Adrenal gland (tissue), 12 donors: ENCODE measurements around the gene RBMY1J. TPM values are rescaled to one million over a fixed set of nuclear protein-coding genes. Genes with fewer than 3 reads are reported as not detected.

Experiments used
- polyA plus RNA-seq, 3 donors: library from polyadenylated mRNA; stranded (reverse); fragments of 200-250 nt in 2 of 3; fragments of 350-450 nt in 1 of 3; fragmentation: Illumina TruSeq in 1 of 3; extraction: RNeasy Lipid Tissue Mini Kit (QIAGEN cat#74804) in 1 of 3; gene quantifications; one replicate each; pipeline ENCODE4 v1.2.3, GENCODE V29; 2013 to 2014
- total RNA-seq, 9 donors: library from RNA; depleted of rRNA in 4 of 9; stranded (reverse); fragments of >200 nt in 4 of 9; fragments of 120-200 nt in 1 of 9; fragmentation: NEBNext Ultra II Directional in 1 of 9; extraction: Animal tissue kit (Norgen Biotek cat#: 25700) in 1 of 9; gene quantifications; one replicate each; pipeline versions ENCODE4 v1.1.0 to v1.2.4, GENCODE V29; 2013 to 2023
- donor health status: healthy with polysubstance abuse.
- donor health status: Bipolar disorder and iron deficiency.
- donor health status: DM: yes; HTN: yes; CAD: no.
- donor health status: DM: no; HTN: no; CAD: no.
- donor health status: DM: no; HTN: no; CAD: no.
- donor health status: DM: yes; HTN: yes; CAD: no.

RBMY1J gene
- total and polyA plus RNA-seq, 12 donors: not detected

Other genes with a start within 250 kb of the RBMY1J start
- not detected for gene RBMY1F, start 220.5 kb upstream of the RBMY1J start, total RNA-seq
- not detected for gene RBMY1F, start 220.5 kb upstream of the RBMY1J start, polyA plus RNA-seq